Measurements from ENCODE around the gene CEP72.
"Not testable (repeated sequence)": the region's sequence is repeated elsewhere in the genome, so short reads cannot be mapped to it uniquely, and the experiment has no call there.

The CEP72 gene

GRCh38 chr5:678521-678920 is 66.4 kb downstream of the CEP72 start:
- not testable (repeated sequence) for H3K9me3 ChIP-seq (replicated peaks in 1 of 2; ENCODE audit: control insufficient read depth in 2 of 2, insufficient read depth in 1 of 2, low read depth in 1 of 2, low read length in 2 of 2); H3K36me3 ChIP-seq (replicated peaks in 1 of 2; ENCODE audit: control insufficient read depth in 2 of 2, insufficient read depth in 2 of 2, low read length in 2 of 2); H2BK15ac ChIP-seq (ENCODE audit: low read length); H2BK5ac ChIP-seq (ENCODE audit: low read length); H4K8ac ChIP-seq (ENCODE audit: low read depth, low read length); H3K27ac ChIP-seq (replicated peaks; ENCODE audit: low read length); H3K23ac ChIP-seq (ENCODE audit: low read depth, low read length, poor library complexity); H3K4ac ChIP-seq (ENCODE audit: low read length); H4K91ac ChIP-seq (ENCODE audit: low read depth, low read length, poor library complexity); DNase-seq (ENCODE audit: low spot score); H2BK120ac ChIP-seq (ENCODE audit: low read depth, low read length); H3K27me3 ChIP-seq (ENCODE audit: control insufficient read depth in 3 of 3, insufficient read depth in 3 of 3, low read depth in 1 of 3, low read length in 3 of 3); H2BK12ac ChIP-seq (ENCODE audit: low read length); H3K4me3 ChIP-seq (ENCODE audit: low read length in 2 of 2); H3K79me1 ChIP-seq (ENCODE audit: low read depth, low read length); H2AK5ac ChIP-seq (ENCODE audit: low read depth, low read length); H3K9ac ChIP-seq (ENCODE audit: low read depth, low read length, poor library complexity); H3K4me2 ChIP-seq (ENCODE audit: insufficient read depth, low read length, poor library complexity, severe bottlenecking); H2AFZ ChIP-seq (ENCODE audit: low read length)
- Histone ChIP-seq H3K4me1 (ENCODE audit: control insufficient read depth in 2 of 2, insufficient read depth in 1 of 2, low read depth in 1 of 2, low read length in 2 of 2) (peaks cover 4 to 12% of the 10 kb centered on the region in 2 donors), H3K14ac (ENCODE audit: low read length) (peak overlapping the region; percentile 56), H3K18ac (ENCODE audit: low read length) (peak overlapping the region; percentile 28)
- WGBS, 2 donors (ENCODE audit: extremely low coverage in 2 of 2, insufficient read length in 2 of 2, insufficient replicate concordance in 1 of 2): no CpG with 5 or more reads among the region's 16 CpGs

- not testable (repeated sequence) for H4K91ac ChIP-seq (ENCODE audit: low read depth, low read length, poor library complexity); H2BK15ac ChIP-seq (ENCODE audit: low read length); H2BK120ac ChIP-seq (ENCODE audit: low read depth, low read length); H3K79me1 ChIP-seq (ENCODE audit: low read depth, low read length); H3K4me3 ChIP-seq (ENCODE audit: low read length in 2 of 2); H3K23ac ChIP-seq (ENCODE audit: low read depth, low read length, poor library complexity); H4K8ac ChIP-seq (ENCODE audit: low read depth, low read length); H2AFZ ChIP-seq (ENCODE audit: low read length); H3K9ac ChIP-seq (ENCODE audit: low read depth, low read length, poor library complexity); H2BK12ac ChIP-seq (ENCODE audit: low read length); H3K27me3 ChIP-seq (ENCODE audit: control insufficient read depth in 3 of 3, insufficient read depth in 3 of 3, low read depth in 1 of 3, low read length in 3 of 3); H3K4me2 ChIP-seq (ENCODE audit: insufficient read depth, low read length, poor library complexity, severe bottlenecking); DNase-seq (ENCODE audit: low spot score); H2BK5ac ChIP-seq (ENCODE audit: low read length); H3K4me1 ChIP-seq (ENCODE audit: control insufficient read depth in 2 of 2, insufficient read depth in 1 of 2, low read depth in 1 of 2, low read length in 2 of 2); H3K4ac ChIP-seq (ENCODE audit: low read length); H3K36me3 ChIP-seq (replicated peaks in 1 of 2; ENCODE audit: control insufficient read depth in 2 of 2, insufficient read depth in 2 of 2, low read length in 2 of 2); H3K27ac ChIP-seq (replicated peaks; ENCODE audit: low read length); H3K9me3 ChIP-seq (replicated peaks in 1 of 2; ENCODE audit: control insufficient read depth in 2 of 2, insufficient read depth in 1 of 2, low read depth in 1 of 2, low read length in 2 of 2)
- Histone ChIP-seq H2AK5ac (ENCODE audit: low read depth, low read length) (peak overlapping the region; percentile 63), H3K18ac (ENCODE audit: low read length) (peak overlapping the region; percentile 64), H3K14ac (ENCODE audit: low read length) (peak overlapping the region; percentile 56)
- no CpG with 5 or more reads among the region's 17 CpGs for WGBS, 2 donors (ENCODE audit: extremely low coverage in 2 of 2, insufficient read length in 2 of 2, insufficient replicate concordance in 1 of 2)
These were observed 67.2 kb downstream of the CEP72 start for GRCh38 chr5:679166-679895.

- not testable (repeated sequence) for H2AFZ ChIP-seq (ENCODE audit: low read length); H3K18ac ChIP-seq (ENCODE audit: low read length); H3K9me3 ChIP-seq (replicated peaks in 1 of 2; ENCODE audit: control insufficient read depth in 2 of 2, insufficient read depth in 1 of 2, low read depth in 1 of 2, low read length in 2 of 2); H4K8ac ChIP-seq (ENCODE audit: low read depth, low read length); H2BK5ac ChIP-seq (ENCODE audit: low read length); H2BK120ac ChIP-seq (ENCODE audit: low read depth, low read length); H3K4me3 ChIP-seq (ENCODE audit: low read length in 2 of 2); H3K4ac ChIP-seq (ENCODE audit: low read length); H3K36me3 ChIP-seq (replicated peaks in 1 of 2; ENCODE audit: control insufficient read depth in 2 of 2, insufficient read depth in 2 of 2, low read length in 2 of 2); H2BK15ac ChIP-seq (ENCODE audit: low read length); H3K23ac ChIP-seq (ENCODE audit: low read depth, low read length, poor library complexity); H3K27me3 ChIP-seq (ENCODE audit: control insufficient read depth in 3 of 3, insufficient read depth in 3 of 3, low read depth in 1 of 3, low read length in 3 of 3); H2AK5ac ChIP-seq (ENCODE audit: low read depth, low read length); H4K91ac ChIP-seq (ENCODE audit: low read depth, low read length, poor library complexity); H3K4me2 ChIP-seq (ENCODE audit: insufficient read depth, low read length, poor library complexity, severe bottlenecking); H2BK12ac ChIP-seq (ENCODE audit: low read length); H3K4me1 ChIP-seq (ENCODE audit: control insufficient read depth in 2 of 2, insufficient read depth in 1 of 2, low read depth in 1 of 2, low read length in 2 of 2); H3K9ac ChIP-seq (ENCODE audit: low read depth, low read length, poor library complexity); DNase-seq (ENCODE audit: low spot score); H3K79me1 ChIP-seq (ENCODE audit: low read depth, low read length); H3K27ac ChIP-seq (replicated peaks; ENCODE audit: low read length); H3K14ac ChIP-seq (ENCODE audit: low read length)
- no CpG with 5 or more reads among the region's 32 CpGs for WGBS, 2 donors (ENCODE audit: extremely low coverage in 2 of 2, insufficient read length in 2 of 2, insufficient replicate concordance in 1 of 2)
These were observed 68.1 kb downstream of the CEP72 start for GRCh38 chr5:680118-680795.

GRCh38 chr5:680836-681235 is 68.7 kb downstream of the CEP72 start:
- not testable (repeated sequence) for H3K27me3 ChIP-seq (ENCODE audit: control insufficient read depth in 3 of 3, insufficient read depth in 3 of 3, low read depth in 1 of 3, low read length in 3 of 3); H2AFZ ChIP-seq (ENCODE audit: low read length); H3K27ac ChIP-seq (replicated peaks; ENCODE audit: low read length); DNase-seq (ENCODE audit: low spot score); H3K4me3 ChIP-seq (ENCODE audit: low read length in 2 of 2); H2BK15ac ChIP-seq (ENCODE audit: low read length); H3K9me3 ChIP-seq (replicated peaks in 1 of 2; ENCODE audit: control insufficient read depth in 2 of 2, insufficient read depth in 1 of 2, low read depth in 1 of 2, low read length in 2 of 2); H3K18ac ChIP-seq (ENCODE audit: low read length); H3K4me1 ChIP-seq (ENCODE audit: control insufficient read depth in 2 of 2, insufficient read depth in 1 of 2, low read depth in 1 of 2, low read length in 2 of 2); H3K4me2 ChIP-seq (ENCODE audit: insufficient read depth, low read length, poor library complexity, severe bottlenecking); H2AK5ac ChIP-seq (ENCODE audit: low read depth, low read length); H3K14ac ChIP-seq (ENCODE audit: low read length); H3K9ac ChIP-seq (ENCODE audit: low read depth, low read length, poor library complexity); H3K4ac ChIP-seq (ENCODE audit: low read length); H2BK12ac ChIP-seq (ENCODE audit: low read length); H4K8ac ChIP-seq (ENCODE audit: low read depth, low read length); H3K79me1 ChIP-seq (ENCODE audit: low read depth, low read length); H3K23ac ChIP-seq (ENCODE audit: low read depth, low read length, poor library complexity); H4K91ac ChIP-seq (ENCODE audit: low read depth, low read length, poor library complexity); H3K36me3 ChIP-seq (replicated peaks in 1 of 2; ENCODE audit: control insufficient read depth in 2 of 2, insufficient read depth in 2 of 2, low read length in 2 of 2); H2BK120ac ChIP-seq (ENCODE audit: low read depth, low read length); H2BK5ac ChIP-seq (ENCODE audit: low read length)
- WGBS, 2 donors (ENCODE audit: extremely low coverage in 2 of 2, insufficient read length in 2 of 2, insufficient replicate concordance in 1 of 2): no CpG with 5 or more reads among the region's 13 CpGs
